SIG-M5 treated with dmso at 0.1 percent for 504 hours (cell line): ENCODE data around the gene PUM1.
"Not testable (repeated sequence)": the region's sequence is repeated elsewhere in the genome, so short reads cannot be mapped to it uniquely, and the experiment has no call there.

Experiments
- DNase-seq: peaks from one replicate; lab custom pipeline; 2025; ENCODE audit not compliant: unreplicated experiment; lab: John Stamatoyannopoulos, UW

The PUM1 gene

GRCh38 chr1:31065310-31066217, at the start of gene PUM1:
PUM1 (minus strand) TSS chr1:31065717; CDS start chr1:31059566, 6,151 bp downstream.
- peak; percentile 95 for DNase-seq

GRCh38 chr1:31112266-31112935, 46.9 kb upstream of the PUM1 start:
- no peak for DNase-seq

GRCh38 chr1:31111290-31111951, 45.9 kb upstream of the PUM1 start:
- peak; percentile 60 for DNase-seq

- DNase-seq = no peak
Observed at GRCh38 chr1:31110846-31111245, 45.3 kb upstream of the PUM1 start.

GRCh38 chr1:31108861-31109260, 43.3 kb upstream of the PUM1 start:
- peak; percentile 56 for DNase-seq

GRCh38 chr1:31105646-31106045, 40.1 kb upstream of the PUM1 start:
- DNase-seq = no peak

GRCh38 chr1:31102501-31102950, 37.0 kb upstream of the PUM1 start:
- peak; percentile 37 for DNase-seq

GRCh38 chr1:31101147-31101502, 35.6 kb upstream of the PUM1 start:
- no peak for DNase-seq

GRCh38 chr1:31099293-31100032, 33.9 kb upstream of the PUM1 start:
- DNase-seq = no peak

- no peak for DNase-seq
Observed at GRCh38 chr1:31095985-31096384, 30.5 kb upstream of the PUM1 start.

GRCh38 chr1:31095298-31095981, 29.9 kb upstream of the PUM1 start:
- no peak for DNase-seq

- not testable (repeated sequence) for DNase-seq
Observed at GRCh38 chr1:31088081-31088480, 22.6 kb upstream of the PUM1 start.

- no peak for DNase-seq
Observed at GRCh38 chr1:31084782-31085569, 19.5 kb upstream of the PUM1 start.

GRCh38 chr1:31082385-31082784, 16.9 kb upstream of the PUM1 start:
- no peak for DNase-seq

GRCh38 chr1:31073044-31073443, 7.5 kb upstream of the PUM1 start:
- DNase-seq = no peak

GRCh38 chr1:31072304-31072746, 6.8 kb upstream of the PUM1 start:
- DNase-seq = no peak

GRCh38 chr1:31069392-31069791, 3.9 kb upstream of the PUM1 start:
- DNase-seq = no peak

- DNase-seq = peak; percentile 49
Observed at GRCh38 chr1:31064718-31065309, 703 bp downstream of the PUM1 start.

GRCh38 chr1:31064111-31064717, 1.3 kb downstream of the PUM1 start:
- no peak for DNase-seq
